Measurements from ENCODE around the gene WFIKKN2. TPM values are rescaled to one million over a fixed set of nuclear protein-coding genes. Genes with fewer than 3 reads are reported as not detected.
A peak's percentile ranks its signal among the peaks of the same experiment; 100 is the strongest.

The WFIKKN2 gene
- total and polyA plus RNA-seq, 2 of the 8 experiments (the other 6 are each of a cell fraction or from before 2014, with no cell fraction given), result 0.07 to 0.30 TPM

- WGBS, 2 experiments (ENCODE audit: extremely low coverage in 1 of 2, insufficient coverage in 1 of 2, insufficient read length in 1 of 2, insufficient replicate concordance in 2 of 2, low coverage in 1 of 2, low lambda C conversion rate in 2 of 2, missing lambda C conversion rate in 1 of 2), result 56% methylated on average over 4 of the region's 4 CpGs; no CpG with 5 or more reads in 1 of the 2 experiments
- H3K23me2 ChIP-seq (ENCODE audit: low read depth, low read length), result no peaks in the 10 kb centered on the region
- TF ChIP-seq SIRT6 (IDR thresholded peaks at IDR 0.05; ENCODE audit: low read length) (no peak), TEAD4 (IDR thresholded peaks at IDR 0.05; ENCODE audit: low read depth, low read length) (0 out of 2 replicates have a peak, but pooled peaks have one; percentile 5), RAD21 (IDR thresholded peaks at IDR 0.05 in 1 of 2, conservative IDR thresholded peaks at IDR 0.05 in 1 of 2; ENCODE audit: low read depth in 2 of 2, low read length in 2 of 2) (no peak), SAP30 (IDR thresholded peaks at IDR 0.05; ENCODE audit: insufficient read depth, insufficient replicate concordance, low read length) (no peak), CTBP2 (IDR thresholded peaks at IDR 0.05; ENCODE audit: borderline replicate concordance, insufficient read depth, insufficient read length, low read length) (no peak), CBX8 (IDR thresholded peaks at IDR 0.05; ENCODE audit: borderline replicate concordance, low read depth, low read length) (no peak), TAF7 (optimal IDR thresholded peaks at IDR 0.05; ENCODE audit: borderline replicate concordance, low read depth, low read length) (no peak), HDAC2 (IDR thresholded peaks at IDR 0.05; ENCODE audit: borderline replicate concordance in 1 of 2, low read depth in 2 of 2, low read length in 2 of 2) (peak in 1 of 2 experiments; percentile 59; a peak in 1 of 4 replicates), SIX5 (IDR thresholded peaks at IDR 0.05; ENCODE audit: low read depth, low read length) (no peak), POU5F1 (IDR thresholded peaks at IDR 0.05; ENCODE audit: low read depth, low read length) (no peak), SIN3A (conservative IDR thresholded peaks at IDR 0.05 in 1 of 2, IDR thresholded peaks at IDR 0.05 in 1 of 2; ENCODE audit: low read depth in 1 of 2, low read length in 2 of 2) (no peak), POLR2A (IDR thresholded peaks at IDR 0.05; ENCODE audit: control extremely low read depth in 1 of 2, low read depth in 2 of 2, low read length in 2 of 2) (no peak)
Measured at GRCh38 chr17:50891577-50891989, 56.2 kb downstream of the WFIKKN2 start.

More at GRCh38 chr17:50891577-50891989, 56.2 kb downstream of the WFIKKN2 start:
- H3K23ac ChIP-seq (ENCODE audit: insufficient read length), result no peak overlapping the region
- peak overlapping the region; percentile 89 for H2AFZ ChIP-seq (ENCODE audit: low read length)
- H3K27me3 ChIP-seq (replicated peaks in 1 of 4; ENCODE audit: control insufficient read depth in 3 of 4, extremely low read depth in 1 of 4, insufficient read depth in 3 of 4, low read length in 3 of 4), result no peaks in the 10 kb centered on the region
- H2BK15ac ChIP-seq (ENCODE audit: low read length), result no peak overlapping the region
- no peak overlapping the region for H3K56ac ChIP-seq (replicated peaks; ENCODE audit: insufficient read length, low read depth, low read length)
- peaks cover 8 to 25% (median 16%) of the 10 kb centered on the region in 4 experiments for H3K4me1 ChIP-seq (replicated peaks in 1 of 4; ENCODE audit: control insufficient read depth in 3 of 4, insufficient read depth in 4 of 4, low read length in 3 of 4)
- H3K36me3 ChIP-seq (ENCODE audit: control insufficient read depth in 2 of 4, insufficient read depth in 4 of 4, low read length in 3 of 4), result no peaks in the 10 kb centered on the region
- H4K20me1 ChIP-seq (replicated peaks in 1 of 2; ENCODE audit: control insufficient read depth in 1 of 2, insufficient read depth in 2 of 2, low read length in 2 of 2), result no peaks in the 10 kb centered on the region
- no peak overlapping the region for H3K27ac ChIP-seq (ENCODE audit: low read depth, low read length)
- peak overlapping the region; percentile 9; the same call in 1 of the 2 replicates for H2BK5ac ChIP-seq (ENCODE audit: low read depth, low read length)
- H3K9ac ChIP-seq (replicated peaks in 1 of 4; ENCODE audit: extremely low read depth in 1 of 4, low read depth in 3 of 4, low read length in 3 of 4), result 0 out of 7 replicates have a peak overlapping the region, but pooled peaks of 1 of the 4 experiments have one; percentile 0
- H4K8ac ChIP-seq (ENCODE audit: extremely low read depth, insufficient read depth, low read length), result no peak overlapping the region
- ChIA-PET CTCF (ENCODE audit: partially characterized antibody) (interaction anchor here (0.9 to 3.3 kb wide), 3 partner anchors 9 to 18 kb away, joined by 3 to 13 read pairs (median 3); no protein-coding TSS in a partner anchor), POLR2A (ENCODE audit: partially characterized antibody) (interaction anchor here (0.7 to 2.6 kb wide), 5 partner anchors 13 to 26 kb away, joined by 3 to 18 read pairs (median 3); partner anchors contain the start of gene TOB1)
- no peak overlapping the region for H3K14ac ChIP-seq (ENCODE audit: insufficient read length)
- peak overlapping the region in 1 of 2 experiments; percentile 11; a peak in 1 of 4 replicates for H3K4me2 ChIP-seq (ENCODE audit: insufficient read depth in 1 of 2, low read depth in 2 of 2, low read length in 2 of 2)
- H2BK120ac ChIP-seq (replicated peaks; ENCODE audit: low read depth, low read length), result no peak overlapping the region
- no peak overlapping the region for H3K4me3 ChIP-seq (ENCODE audit: extremely low read depth in 1 of 4, insufficient read depth in 2 of 4, low read depth in 3 of 4, low read length in 4 of 4)
- H2AK5ac ChIP-seq (ENCODE audit: low read depth, low read length), result no peak overlapping the region
- peak overlapping the region; percentile 51; the same call in 1 of the 2 replicates for H2BK20ac ChIP-seq (ENCODE audit: low read length)
- no peak overlapping the region for H4K91ac ChIP-seq (replicated peaks; ENCODE audit: insufficient read length, low read length)
- H3K79me2 ChIP-seq (ENCODE audit: control insufficient read depth in 1 of 2, insufficient read depth in 2 of 2, low read length in 2 of 2), result no peaks in the 10 kb centered on the region
- no peak overlapping the region for H3K4ac ChIP-seq (replicated peaks; ENCODE audit: insufficient read length, low read depth, low read length)
- 0 out of 2 replicates have a peak overlapping the region, but pooled peaks have one; percentile 9 for H2BK12ac ChIP-seq (ENCODE audit: low read depth, low read length)
- H3K18ac ChIP-seq (ENCODE audit: extremely low read depth, low read length), result peak overlapping the region; percentile 15; the same call in 1 of the 2 replicates
- FAIRE-seq (no peak), DNase-seq (ENCODE audit: low read depth in 1 of 2, low spot score in 2 of 2) (no peak)
- H4K5ac ChIP-seq (ENCODE audit: insufficient read length, low read depth, low read length), result no peak overlapping the region
- H3K9me3 ChIP-seq (ENCODE audit: insufficient read depth in 2 of 2, low read depth in 1 of 2, low read length in 1 of 2), result no peaks in the 10 kb centered on the region
- no peaks in the 10 kb centered on the region for H3K79me1 ChIP-seq (ENCODE audit: low read depth, low read length)

Data from H1 (cell line).